Neural progenitor cell (in vitro differentiated cells): ENCODE data around the gene CNTROB.

Experiments
- EZH2 ChIP-seq: fragments of 200-600 bp; sonication (generic); IDR thresholded peaks from 2 replicates; pipeline ENCODE4 v1.6.1; 2017; ENCODE audit warnings: antibody characterized with exemption, mild to moderate bottlenecking, moderate library complexity
- EZH2phosphoT487 ChIP-seq: fragments of 200-600 bp; sonication (generic); IDR thresholded peaks from 2 replicates; pipeline ENCODE4 v1.6.1; 2017; ENCODE audit warnings: antibody characterized with exemption
- TF ChIP-seq, protein P1 (sequence below): fragments of 200-600 bp; sonication (generic); IDR thresholded peaks from 2 replicates; pipeline ENCODE4 v1.5.1; 2017; ENCODE audit warnings: antibody characterized with exemption, mild to moderate bottlenecking

DNA sequence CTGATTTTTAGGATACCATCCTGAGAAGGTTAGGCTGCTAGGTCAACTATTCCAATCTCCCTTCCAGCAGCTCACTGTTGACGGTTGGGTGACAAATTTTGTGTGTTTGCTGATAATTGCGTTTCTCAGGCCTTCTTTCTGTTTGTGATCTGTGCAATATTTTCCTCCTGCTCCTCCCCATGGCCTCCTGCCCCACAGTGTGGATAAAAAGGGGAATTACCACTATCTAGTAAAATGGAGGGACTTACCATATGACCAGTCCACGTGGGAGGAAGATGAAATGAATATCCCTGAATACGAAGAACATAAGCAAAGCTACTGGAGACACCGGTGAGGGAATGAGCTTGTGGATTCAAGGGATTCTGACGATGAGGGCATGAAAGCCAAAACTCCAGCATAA, 34.2 kb upstream of the CNTROB start:
- TF ChIP-seq, protein P1, sequence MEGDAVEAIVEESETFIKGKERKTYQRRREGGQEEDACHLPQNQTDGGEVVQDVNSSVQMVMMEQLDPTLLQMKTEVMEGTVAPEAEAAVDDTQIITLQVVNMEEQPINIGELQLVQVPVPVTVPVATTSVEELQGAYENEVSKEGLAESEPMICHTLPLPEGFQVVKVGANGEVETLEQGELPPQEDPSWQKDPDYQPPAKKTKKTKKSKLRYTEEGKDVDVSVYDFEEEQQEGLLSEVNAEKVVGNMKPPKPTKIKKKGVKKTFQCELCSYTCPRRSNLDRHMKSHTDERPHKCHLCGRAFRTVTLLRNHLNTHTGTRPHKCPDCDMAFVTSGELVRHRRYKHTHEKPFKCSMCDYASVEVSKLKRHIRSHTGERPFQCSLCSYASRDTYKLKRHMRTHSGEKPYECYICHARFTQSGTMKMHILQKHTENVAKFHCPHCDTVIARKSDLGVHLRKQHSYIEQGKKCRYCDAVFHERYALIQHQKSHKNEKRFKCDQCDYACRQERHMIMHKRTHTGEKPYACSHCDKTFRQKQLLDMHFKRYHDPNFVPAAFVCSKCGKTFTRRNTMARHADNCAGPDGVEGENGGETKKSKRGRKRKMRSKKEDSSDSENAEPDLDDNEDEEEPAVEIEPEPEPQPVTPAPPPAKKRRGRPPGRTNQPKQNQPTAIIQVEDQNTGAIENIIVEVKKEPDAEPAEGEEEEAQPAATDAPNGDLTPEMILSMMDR = peak; percentile 14
- TF ChIP-seq EZH2phosphoT487 (no peak), EZH2 (no peak)
